ENCODE measurements around the gene LRP2. TPM values are rescaled to one million over a fixed set of nuclear protein-coding genes. Genes with fewer than 3 reads are reported as not detected.
"Not testable (repeated sequence)": the region's sequence is repeated elsewhere in the genome, so short reads cannot be mapped to it uniquely, and the experiment has no call there.

The LRP2 gene
- polyA plus RNA-seq, 3 donors, result not detected

DNA sequence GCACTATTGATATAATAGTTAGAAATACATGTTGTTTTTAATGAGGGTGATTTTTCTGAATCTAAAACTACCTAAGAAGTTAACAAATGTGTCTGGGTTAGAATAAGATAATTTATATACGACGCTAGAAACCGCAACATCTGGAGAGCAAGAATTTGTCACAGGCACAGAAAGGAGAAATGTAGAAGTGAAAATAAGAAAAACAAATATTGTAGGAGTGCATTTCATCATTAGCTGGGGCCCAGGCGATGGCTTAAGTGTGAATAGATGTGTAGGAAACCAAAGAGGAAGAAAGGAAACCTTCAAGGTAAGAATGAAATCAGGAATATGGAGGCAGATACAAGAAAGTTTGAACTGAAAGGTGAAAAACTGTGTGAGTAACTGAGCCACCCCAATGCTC lies 90.3 kb downstream of the LRP2 start:
- WGBS (ENCODE audit: insufficient coverage), result 24% methylated on average over 2 of the region's 4 CpGs
- Mint-ChIP-seq H3K9me3 (peaks cover 0 to 4% (median 0%) of the 10 kb centered on the region in 7 donors), H3K4me1 (peaks cover 11% of the 10 kb centered on the region), H3K27me3 (ENCODE audit: low read depth in 3 of 3) (no peaks in the 10 kb centered on the region), H3K4me3 (no peak overlapping the region), H3K27ac (no peak overlapping the region), H3K36me3 (no peaks in the 10 kb centered on the region)
- Histone ChIP-seq H3K4me1 (ENCODE audit: control insufficient read depth in 1 of 2, insufficient read depth in 2 of 2, low read length in 2 of 2) (no peaks in the 10 kb centered on the region), H3K9ac (ENCODE audit: insufficient read depth, low read length, poor library complexity, severe bottlenecking) (no peak overlapping the region), H2AFZ (ENCODE audit: insufficient read depth, low read depth, low read length, poor library complexity, severe bottlenecking) (no peak overlapping the region), H3K9me3 (replicated peaks in 1 of 2; ENCODE audit: control insufficient read depth in 1 of 2, insufficient read depth in 1 of 2, low read length in 2 of 2) (no peaks in the 10 kb centered on the region), H3K36me3 (replicated peaks in 1 of 2; ENCODE audit: control insufficient read depth in 1 of 2, insufficient read depth in 2 of 2, low read length in 2 of 2) (no peaks in the 10 kb centered on the region), H3K27ac (ENCODE audit: low read depth in 1 of 2, low read length in 2 of 2) (no peak overlapping the region), H3K4me3 (replicated peaks in 1 of 3; ENCODE audit: low read depth in 2 of 3, low read length in 3 of 3) (no peak overlapping the region), H4K20me1 (ENCODE audit: insufficient read depth, low read length) (no peaks in the 10 kb centered on the region), H3K79me2 (ENCODE audit: insufficient read depth, low read length) (no peaks in the 10 kb centered on the region), H3K27me3 (ENCODE audit: control insufficient read depth in 2 of 2, insufficient read depth in 2 of 2, low read length in 2 of 2) (no peaks in the 10 kb centered on the region), H3K4me2 (replicated peaks; ENCODE audit: extremely low read depth, low read length, poor library complexity, severe bottlenecking) (no peak overlapping the region)
- intact Hi-C loops (cut with micrococcal nuclease), result no loop called here
- no peak for DNase-seq
- TF ChIP-seq, protein P1, sequence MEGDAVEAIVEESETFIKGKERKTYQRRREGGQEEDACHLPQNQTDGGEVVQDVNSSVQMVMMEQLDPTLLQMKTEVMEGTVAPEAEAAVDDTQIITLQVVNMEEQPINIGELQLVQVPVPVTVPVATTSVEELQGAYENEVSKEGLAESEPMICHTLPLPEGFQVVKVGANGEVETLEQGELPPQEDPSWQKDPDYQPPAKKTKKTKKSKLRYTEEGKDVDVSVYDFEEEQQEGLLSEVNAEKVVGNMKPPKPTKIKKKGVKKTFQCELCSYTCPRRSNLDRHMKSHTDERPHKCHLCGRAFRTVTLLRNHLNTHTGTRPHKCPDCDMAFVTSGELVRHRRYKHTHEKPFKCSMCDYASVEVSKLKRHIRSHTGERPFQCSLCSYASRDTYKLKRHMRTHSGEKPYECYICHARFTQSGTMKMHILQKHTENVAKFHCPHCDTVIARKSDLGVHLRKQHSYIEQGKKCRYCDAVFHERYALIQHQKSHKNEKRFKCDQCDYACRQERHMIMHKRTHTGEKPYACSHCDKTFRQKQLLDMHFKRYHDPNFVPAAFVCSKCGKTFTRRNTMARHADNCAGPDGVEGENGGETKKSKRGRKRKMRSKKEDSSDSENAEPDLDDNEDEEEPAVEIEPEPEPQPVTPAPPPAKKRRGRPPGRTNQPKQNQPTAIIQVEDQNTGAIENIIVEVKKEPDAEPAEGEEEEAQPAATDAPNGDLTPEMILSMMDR (IDR thresholded peaks at IDR 0.05), result no peak

DNA sequence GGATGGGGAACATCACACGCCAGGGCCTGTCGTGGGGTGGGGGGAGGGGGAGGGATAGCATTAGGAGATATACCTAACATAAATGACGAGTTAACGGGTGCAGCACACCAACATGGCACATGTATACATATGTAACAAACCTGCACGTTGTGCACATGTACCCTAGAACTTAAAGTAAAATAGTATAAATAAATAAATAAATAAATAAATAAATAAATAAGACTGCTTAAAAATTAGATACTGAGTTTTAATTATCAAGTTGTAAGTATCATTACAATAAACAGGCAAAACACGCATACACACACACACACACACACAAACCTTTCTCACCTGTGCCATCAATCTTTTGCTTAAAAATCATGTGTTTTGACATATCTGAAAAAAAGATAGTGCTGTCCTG lies 91.8 kb downstream of the LRP2 start:
- no CpG with 5 or more reads among the region's 6 CpGs for WGBS (ENCODE audit: insufficient coverage)
- H2AFZ ChIP-seq (ENCODE audit: insufficient read depth, low read depth, low read length, poor library complexity, severe bottlenecking); H4K20me1 ChIP-seq (ENCODE audit: insufficient read depth, low read length); H3K27me3 ChIP-seq (ENCODE audit: control insufficient read depth in 2 of 2, insufficient read depth in 2 of 2, low read length in 2 of 2); H3K36me3 Mint-ChIP-seq; H3K27ac Mint-ChIP-seq; intact Hi-C loops (cut with micrococcal nuclease); DNase-seq; H3K4me2 ChIP-seq (replicated peaks; ENCODE audit: extremely low read depth, low read length, poor library complexity, severe bottlenecking); H3K4me3 ChIP-seq (replicated peaks in 1 of 3; ENCODE audit: low read depth in 2 of 3, low read length in 3 of 3); H3K9me3 Mint-ChIP-seq; H3K36me3 ChIP-seq (replicated peaks in 1 of 2; ENCODE audit: control insufficient read depth in 1 of 2, insufficient read depth in 2 of 2, low read length in 2 of 2); H3K9me3 ChIP-seq (replicated peaks in 1 of 2; ENCODE audit: control insufficient read depth in 1 of 2, insufficient read depth in 1 of 2, low read length in 2 of 2); H3K9ac ChIP-seq (ENCODE audit: insufficient read depth, low read length, poor library complexity, severe bottlenecking); H3K4me3 Mint-ChIP-seq; H3K27me3 Mint-ChIP-seq (ENCODE audit: low read depth in 3 of 3); H3K27ac ChIP-seq (ENCODE audit: low read depth in 1 of 2, low read length in 2 of 2); H3K79me2 ChIP-seq (ENCODE audit: insufficient read depth, low read length): not testable (repeated sequence)
- peaks cover 10 to 11% of the 10 kb centered on the region in 2 donors for H3K4me1 ChIP-seq (ENCODE audit: control insufficient read depth in 1 of 2, insufficient read depth in 2 of 2, low read length in 2 of 2)
- peaks cover 20% of the 10 kb centered on the region for H3K4me1 Mint-ChIP-seq
